Hindlimb muscle (tissue), 1 donor: Measurements from ENCODE around the gene ERGIC2. TPM values are rescaled to one million over a fixed set of nuclear protein-coding genes. Genes with fewer than 3 reads are reported as not detected.
"Not testable (repeated sequence)": the region's sequence is repeated elsewhere in the genome, so short reads cannot be mapped to it uniquely, and the experiment has no call there.

Experiments
- DNase-seq: peaks from one replicate; pipeline ENCODE4 v3.0.0-alpha.2; 2013
- polyA plus RNA-seq: library from polyadenylated mRNA; unstranded; fragments of 120-200 nt; gene quantifications from one replicate; pipeline ENCODE4 v1.2.1, GENCODE V29; 2013; ENCODE audit not compliant: insufficient read length

The ERGIC2 gene
- polyA plus RNA-seq, 1 donor: 47.1 TPM

- no peak for DNase-seq
Measured at GRCh38 chr12:29291226-29291625, 89.7 kb downstream of the ERGIC2 start.

- not testable (repeated sequence) for DNase-seq
Measured at GRCh38 chr12:29290475-29290874, 90.5 kb downstream of the ERGIC2 start.

GRCh38 chr12:29288031-29288430 is 92.9 kb downstream of the ERGIC2 start:
- DNase-seq: no peak

- no peak for DNase-seq
Measured at GRCh38 chr12:29287622-29288021, 93.3 kb downstream of the ERGIC2 start.

Other genes starting within 250 kb of the ERGIC2 start
- 8.6 TPM for gene FAR2, start 231.9 kb downstream of the ERGIC2 start, polyA plus RNA-seq
- 0.54 TPM for gene OVCH1, start 116.5 kb upstream of the ERGIC2 start, polyA plus RNA-seq